ENCODE measurements around the gene MED9. TPM values are rescaled to one million over a fixed set of nuclear protein-coding genes. Genes with fewer than 3 reads are reported as not detected.

MED9 gene
- total and polyA plus RNA-seq, 10 of the 15 experiments (the other 5 are each of a cell fraction or from before 2014, with no cell fraction given) = 1.5 to 22.4 (median 14.8) TPM

- TF ChIP-seq IRF5 (IDR thresholded peaks at IDR 0.05; ENCODE audit: borderline replicate concordance) (no peak), RCOR1 (conservative IDR thresholded peaks at IDR 0.05; ENCODE audit: low read depth, low read length) (no peak), ETV6 (conservative IDR thresholded peaks at IDR 0.05 in 1 of 2, IDR thresholded peaks at IDR 0.05 in 1 of 2; ENCODE audit: borderline replicate concordance in 1 of 2, low read depth in 1 of 2) (no peak), CBX5 (IDR thresholded peaks at IDR 0.05; ENCODE audit: low read depth) (no peak), USF2 (IDR thresholded peaks at IDR 0.05; ENCODE audit: borderline replicate concordance, low read depth, low read length) (no peak), MAX (IDR thresholded peaks at IDR 0.05; ENCODE audit: low read depth, low read length) (no peak), ZBED1 (IDR thresholded peaks at IDR 0.05; ENCODE audit: borderline replicate concordance) (no peak)
Measured at GRCh38 chr17:17504341-17505140, 27.7 kb downstream of the MED9 start (continued).

- CTCF ChIA-PET = no interaction called here
- intact Hi-C loops (cut with micrococcal nuclease; ENCODE audit: unreplicated experiment) (no loop called here), in situ Hi-C loops (cut with MboI) (no loop called here)
- FAIRE-seq = no peak
- Histone ChIP-seq H3K9ac (ENCODE audit: control insufficient read depth, insufficient read depth, low read length) (no peak overlapping the region), H3K4me3 (no peak overlapping the region), H3K79me2 (ENCODE audit: control insufficient read depth, insufficient read depth, low read length) (no peaks in the 10 kb centered on the region), H4K20me1 (ENCODE audit: control insufficient read depth, insufficient read depth) (no peaks in the 10 kb centered on the region), H3K9me3 (replicated peaks; ENCODE audit: control insufficient read depth, insufficient read depth, low read length) (no peaks in the 10 kb centered on the region), H3K36me3 (ENCODE audit: control insufficient read depth in 2 of 2, insufficient read depth in 2 of 2, low read length in 1 of 2) (no peaks in the 10 kb centered on the region), H3K27me3 (replicated peaks in 1 of 2; ENCODE audit: control insufficient read depth in 2 of 2, insufficient read depth in 2 of 2, low read length in 1 of 2) (no peaks in the 10 kb centered on the region; a peak in 1 of 4 replicates), H3K27ac (ENCODE audit: control insufficient read depth, insufficient read depth) (no peak overlapping the region), H2AFZ (ENCODE audit: control insufficient read depth, low read depth, low read length) (no peak overlapping the region), H3K4me2 (ENCODE audit: control insufficient read depth, insufficient read depth) (no peak overlapping the region), H3K4me1 (ENCODE audit: control insufficient read depth, insufficient read depth, low read length) (no peaks in the 10 kb centered on the region)
- RAD21 ChIA-PET (ENCODE audit: unreplicated experiment) = no interaction called here
- SMC1A ChIA-PET (ENCODE audit: uncharacterized antibody, unreplicated experiment) = no interaction called here
- 43% methylated on average over 5 of the region's 5 CpGs for WGBS (ENCODE audit: insufficient coverage, insufficient replicate concordance, low lambda C conversion rate, missing lambda C conversion rate)
- POLR2A ChIA-PET = no interaction called here
- DNase-seq (ENCODE audit: low read depth, low spot score) = no peak
- ATAC-seq = no peak
- BruUV-seq (replicated peaks) = no TSS peak
- TF ChIP-seq SMARCA5 (IDR thresholded peaks at IDR 0.05) (no peak), SIN3A (IDR thresholded peaks at IDR 0.05; ENCODE audit: low read depth, low read length) (no peak), RBBP5 (conservative IDR thresholded peaks at IDR 0.05) (no peak), HCFC1 (IDR thresholded peaks at IDR 0.05; ENCODE audit: low read length) (no peak), IRF3 (IDR thresholded peaks at IDR 0.05) (no peak), SKIL (IDR thresholded peaks at IDR 0.05; ENCODE audit: low read depth, poor library complexity, severe bottlenecking) (no peak), BCLAF1 (IDR thresholded peaks at IDR 0.05) (no peak)
Measured at GRCh38 chr17:17505151-17505550, 28.4 kb downstream of the MED9 start.
